ENCODE measurements around the gene JAG1. TPM values are rescaled to one million over a fixed set of nuclear protein-coding genes. Genes with fewer than 3 reads are reported as not detected.

Gene JAG1
- total RNA-seq, result 205 and 243 TPM in 2 replicates

GRCh38 chr20:10673842-10674683, at the start of gene JAG1:
Gene JAG1 (minus strand): TSS chr20:10673999. CDS start chr20:10673530, 469 bp downstream.

Other genes with a start within 250 kb of the JAG1 start
- 4.3 and 12.8 TPM in 2 replicates for gene MKKS, start 239.8 kb downstream of the JAG1 start, total RNA-seq
- 3.4 and 4.5 TPM in 2 replicates for gene SLX4IP, start 238.7 kb downstream of the JAG1 start, total RNA-seq

Data from tracheal epithelial cell (primary cell).